Pancreas (tissue), 10 donors: ENCODE measurements around the gene SPEG. TPM values are rescaled to one million over a fixed set of nuclear protein-coding genes. Genes with fewer than 3 reads are reported as not detected.

Source experiments
- ATAC-seq, 4 donors: fragments of 200-7000 bp; cut with Tn5 transposase; one replicate each; pipeline versions ENCODE4 v1.8.0 to v1.9.1; 2020; ENCODE audit warnings: mild to moderate bottlenecking in 4 of 4, moderate library complexity in 4 of 4
- DNase-seq, 6 donors: peaks; one replicate each; pipeline ENCODE4 v3.0.0-alpha.2; 2020
- FAIRE-seq: peaks from 2 replicates; lab custom pipeline; 2012; peaks lifted over from hg19 to GRCh38; lab: Jason Lieb, UNC
- H3K27ac ChIP-seq, 4 donors: fragments of 200-600 bp; sonication (generic); 1 replicate in 3 of 4; 2 replicates in 1 of 4; pipeline versions ENCODE4 v1.5.0 to v1.8.0; 2020
- H3K27me3 ChIP-seq, 4 donors: fragments of 200-600 bp; one replicate each; pipeline ENCODE4 v1.8.0; 2021
- H3K36me3 ChIP-seq, 3 donors: fragments of 200-600 bp; sonication (generic) in 1 of 3; one replicate each; pipeline versions ENCODE4 v1.5.0 to v1.8.0; 2020 to 2021
- H3K4me1 ChIP-seq, 3 donors: fragments of 200-600 bp; one replicate each; pipeline ENCODE4 v1.8.0; 2021
- H3K4me3 ChIP-seq, 4 donors: fragments of 200-600 bp; sonication (generic) in 2 of 4; one replicate each; pipeline versions ENCODE4 v1.5.0 to v1.8.0; 2020 to 2021
- H3K9me3 ChIP-seq, 4 donors: fragments of 200-600 bp; one replicate each; pipeline ENCODE4 v1.8.0; 2021
- WGBS, 2 donors: extraction: QIAGEN DNeasy Blood & Tissue Kit; methylation state at CpG; one replicate each; pipeline ENCODE4 v1.1.7; 2013; 5-methylcytosine and 5-hydroxymethylcytosine counted together
- intact Hi-C, 3 donors: fragments of 100-400 bp; cut with DNase I; formaldehyde crosslinking; loops; one replicate each; pipeline versions ENCODE4 v1.11.1 to v1.14.2; 2022
- polyA plus RNA-seq, 2 donors: library from polyadenylated mRNA; stranded (reverse); fragments of 200-250 nt; gene quantifications; one replicate each; pipeline ENCODE4 v1.2.3, GENCODE V29; 2013
- total RNA-seq, 6 donors: library from RNA; stranded (reverse); fragmentation: NEBNext Ultra II Directional in 4 of 6; extraction: Animal tissue kit (Norgen Biotek cat#: 25700) in 4 of 6; gene quantifications; one replicate each; pipeline versions ENCODE4 v1.2.1 to v1.2.4, GENCODE V29; 2021 to 2023
- TF ChIP-seq, protein P1 (sequence below), 4 donors: fragments of 200-600 bp; sonication (generic) in 3 of 4; IDR thresholded peaks; one replicate each; pipeline versions ENCODE4 v1.5.0 to v1.8.0; 2021; ENCODE audit warnings: antibody characterized with exemption in 4 of 4
- donor health status: healthy with polysubstance abuse.
- donor health status: DM: no; HTN: no; CAD: no; lungs with moderate emphysema.
- donor health status: DM: no; HTN: no; CAD: no.
- donor health status: control.
- donor health status: control.
- donor health status: Bipolar disorder and iron deficiency.
- donor health status: DM: yes; HTN: yes; CAD: no.
- donor health status: DM: no; HTN: no; CAD: no.
- donor health status: DM: no; HTN: no; CAD: no.
- donor health status: DM: yes; HTN: yes; CAD: no.

SPEG gene
- total and polyA plus RNA-seq, 8 donors: 2.6 to 33.3 (median 4.2) TPM

GRCh38 chr2:219523031-219523671 is 88.5 kb downstream of the SPEG start:
- Histone ChIP-seq H3K27me3 (peaks cover 0 to 23% (median 0%) of the 10 kb centered on the region in 4 donors), H3K36me3 (no peaks in the 10 kb centered on the region), H3K4me3 (peak overlapping the region in 1 of 4 donors; percentile 2), H3K27ac (no peak overlapping the region), H3K9me3 (no peaks in the 10 kb centered on the region), H3K4me1 (no peaks in the 10 kb centered on the region)
- DNase-seq (peak in 1 of 6 donors; percentile 54), FAIRE-seq (no peak), ATAC-seq (no peak)
- intact Hi-C loops: no loop called here
- WGBS, 2 donors: 29 to 32% methylated on average over 24 of the region's 24 CpGs
- TF ChIP-seq, protein P1, sequence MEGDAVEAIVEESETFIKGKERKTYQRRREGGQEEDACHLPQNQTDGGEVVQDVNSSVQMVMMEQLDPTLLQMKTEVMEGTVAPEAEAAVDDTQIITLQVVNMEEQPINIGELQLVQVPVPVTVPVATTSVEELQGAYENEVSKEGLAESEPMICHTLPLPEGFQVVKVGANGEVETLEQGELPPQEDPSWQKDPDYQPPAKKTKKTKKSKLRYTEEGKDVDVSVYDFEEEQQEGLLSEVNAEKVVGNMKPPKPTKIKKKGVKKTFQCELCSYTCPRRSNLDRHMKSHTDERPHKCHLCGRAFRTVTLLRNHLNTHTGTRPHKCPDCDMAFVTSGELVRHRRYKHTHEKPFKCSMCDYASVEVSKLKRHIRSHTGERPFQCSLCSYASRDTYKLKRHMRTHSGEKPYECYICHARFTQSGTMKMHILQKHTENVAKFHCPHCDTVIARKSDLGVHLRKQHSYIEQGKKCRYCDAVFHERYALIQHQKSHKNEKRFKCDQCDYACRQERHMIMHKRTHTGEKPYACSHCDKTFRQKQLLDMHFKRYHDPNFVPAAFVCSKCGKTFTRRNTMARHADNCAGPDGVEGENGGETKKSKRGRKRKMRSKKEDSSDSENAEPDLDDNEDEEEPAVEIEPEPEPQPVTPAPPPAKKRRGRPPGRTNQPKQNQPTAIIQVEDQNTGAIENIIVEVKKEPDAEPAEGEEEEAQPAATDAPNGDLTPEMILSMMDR (IDR thresholded peaks at IDR 0.05): no peak

- peaks cover 0 to 30% (median 0%) of the 10 kb centered on the region in 4 donors for H3K27me3 ChIP-seq
- DNase-seq (no peak), FAIRE-seq (no peak), ATAC-seq (no peak)
- no peaks in the 10 kb centered on the region for H3K9me3 ChIP-seq
- TF ChIP-seq, protein P1 (IDR thresholded peaks at IDR 0.05): no peak
- no peak overlapping the region for H3K4me3 ChIP-seq
- no peak overlapping the region for H3K27ac ChIP-seq
- 75 to 76% methylated on average over 2 of the region's 2 CpGs for WGBS, 2 donors
- intact Hi-C loops: loop anchor here in 2 of 3 donors (5.0 kb wide), 2 partner anchors 48 to 118 kb away; no protein-coding TSS in a partner anchor
- no peaks in the 10 kb centered on the region for H3K36me3 ChIP-seq
- H3K4me1 ChIP-seq: no peaks in the 10 kb centered on the region
Measured at GRCh38 chr2:219524817-219525216, 90.2 kb downstream of the SPEG start.

DNA sequence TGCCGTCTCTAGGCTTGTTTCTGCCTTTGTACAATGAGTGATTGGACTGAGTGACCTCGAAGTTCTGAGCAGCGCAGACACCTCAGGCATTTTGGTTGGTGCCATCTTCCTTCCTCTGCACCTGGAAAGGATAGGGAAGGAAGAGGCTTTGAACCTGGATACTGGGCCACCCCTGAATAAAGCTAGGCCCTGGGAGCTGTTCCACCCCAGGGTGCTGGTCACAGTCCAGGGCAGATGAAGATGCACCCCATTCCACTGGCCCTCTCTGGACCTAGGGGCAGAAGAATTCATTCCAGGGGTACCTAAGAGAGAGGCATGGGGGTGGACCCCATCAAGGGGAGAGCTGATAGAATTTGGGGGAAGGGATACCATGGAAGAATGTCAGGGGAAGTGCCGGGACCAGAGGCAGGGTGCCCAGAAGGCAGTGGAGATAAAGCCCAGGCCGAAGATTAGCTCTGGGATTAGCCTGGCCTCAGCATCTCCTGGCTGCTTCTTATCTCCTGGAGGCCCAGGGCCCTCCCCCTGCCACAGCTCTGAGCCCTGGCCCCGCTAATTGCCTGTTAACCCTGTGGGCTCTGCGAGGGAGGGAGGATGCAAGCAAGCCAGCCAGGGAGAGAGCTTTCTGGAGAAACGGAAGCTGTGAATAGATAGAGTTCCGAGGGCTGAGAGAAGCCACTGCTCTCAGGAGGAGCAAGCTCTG is 91.0 kb downstream of the SPEG start:
- Histone ChIP-seq H3K4me1 (no peaks in the 10 kb centered on the region), H3K27me3 (peaks cover 0 to 35% (median 0%) of the 10 kb centered on the region in 4 donors), H3K27ac (no peak overlapping the region), H3K4me3 (no peak overlapping the region), H3K9me3 (no peaks in the 10 kb centered on the region), H3K36me3 (no peaks in the 10 kb centered on the region)
- DNase-seq (no peak), ATAC-seq (no peak), FAIRE-seq (no peak)
- TF ChIP-seq, protein P1 (IDR thresholded peaks at IDR 0.05): no peak
- intact Hi-C loops: loop anchor here in 2 of 3 donors (5.0 kb wide), 2 partner anchors 48 to 118 kb away; no protein-coding TSS in a partner anchor
- WGBS, 2 donors: 47 to 52% methylated on average over 9 of the region's 9 CpGs

DNA sequence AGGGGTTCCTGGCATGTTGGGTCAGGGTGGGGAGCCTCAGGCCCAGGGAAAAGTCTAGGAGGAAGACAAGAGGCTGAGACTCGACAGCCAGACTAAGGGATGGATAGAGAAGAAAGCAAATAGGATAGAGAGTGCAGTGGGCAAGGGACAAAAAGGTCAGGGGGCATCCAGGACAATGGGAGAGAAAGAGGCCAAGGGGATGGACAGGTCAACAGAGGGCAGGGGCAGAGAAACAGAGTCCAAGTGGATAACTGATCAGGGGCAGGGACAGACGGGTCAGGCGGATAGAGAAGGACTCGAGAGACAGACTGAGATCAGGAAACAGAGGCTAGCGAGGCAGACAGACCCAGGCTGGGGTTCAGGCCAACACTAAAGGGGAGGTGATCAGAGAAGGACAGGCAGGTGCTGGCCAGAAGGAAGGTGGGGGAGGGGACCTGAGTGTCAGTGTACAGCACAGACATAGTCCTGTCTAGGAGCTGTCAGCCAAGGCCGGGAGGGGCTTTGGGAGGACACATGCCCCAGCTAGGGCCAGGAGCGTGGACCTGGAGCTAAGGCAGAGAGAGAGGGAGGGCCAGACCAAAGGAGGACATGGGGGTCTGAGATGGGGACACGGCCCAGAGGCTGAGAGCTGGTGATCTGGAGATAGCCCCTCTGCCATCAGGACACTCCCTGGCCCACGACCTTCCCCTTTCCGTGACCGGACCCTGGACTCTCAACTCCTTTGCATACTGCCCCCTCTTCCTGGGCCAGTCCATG is 91.9 kb downstream of the SPEG start:
- DNase-seq: peak in 1 of 6 donors; percentile 60
- no peaks in the 10 kb centered on the region for H3K9me3 ChIP-seq
- no peak overlapping the region for H3K4me3 ChIP-seq
- intact Hi-C loops: loop anchor here in 2 of 3 donors (5.0 kb wide), 2 partner anchors 49 to 119 kb away; no protein-coding TSS in a partner anchor
- H3K27me3 ChIP-seq: peaks cover 0 to 35% (median 0%) of the 10 kb centered on the region in 4 donors
- H3K36me3 ChIP-seq: no peaks in the 10 kb centered on the region
- TF ChIP-seq, protein P1 (IDR thresholded peaks at IDR 0.05): no peak
- no peak for FAIRE-seq
- H3K4me1 ChIP-seq: no peaks in the 10 kb centered on the region
- 48 to 49% methylated on average over 9 to 11 of the region's 11 CpGs for WGBS, 2 donors
- no peak overlapping the region for H3K27ac ChIP-seq
- no peak for ATAC-seq
